NCI-H345 (cell line): ENCODE results near the gene ZFPL1.

ENCODE experiments used
- DNase-seq: peaks from one replicate; lab custom pipeline; 2025; lab: John Stamatoyannopoulos, UW

Gene ZFPL1

GRCh38 chr11:65059959-65060824 lies 23.8 kb upstream of the ZFPL1 start:
- no peak for DNase-seq

GRCh38 chr11:65060913-65061408 lies 23.1 kb upstream of the ZFPL1 start:
- DNase-seq = no peak

GRCh38 chr11:65063532-65063931 lies 20.5 kb upstream of the ZFPL1 start:
- no peak for DNase-seq

- no peak for DNase-seq
Observed at GRCh38 chr11:65064847-65065240, 19.2 kb upstream of the ZFPL1 start.

GRCh38 chr11:65065851-65066250 lies 18.2 kb upstream of the ZFPL1 start:
- no peak for DNase-seq

- peak; percentile 41 for DNase-seq
Observed at GRCh38 chr11:65066315-65066714, 17.7 kb upstream of the ZFPL1 start.

- DNase-seq = peak; percentile 85
Observed at GRCh38 chr11:65066805-65067291, 17.2 kb upstream of the ZFPL1 start.

- no peak for DNase-seq
Observed at GRCh38 chr11:65067446-65067845, 16.6 kb upstream of the ZFPL1 start.

- DNase-seq = no peak
Observed at GRCh38 chr11:65069217-65069616, 14.8 kb upstream of the ZFPL1 start.

GRCh38 chr11:65071907-65072630 lies 12.0 kb upstream of the ZFPL1 start:
- no peak for DNase-seq

GRCh38 chr11:65072631-65072966 lies 11.4 kb upstream of the ZFPL1 start:
- no peak for DNase-seq

GRCh38 chr11:65077451-65077850 lies 6.6 kb upstream of the ZFPL1 start:
- no peak for DNase-seq

GRCh38 chr11:65078151-65078550 lies 5.9 kb upstream of the ZFPL1 start:
- peak; percentile 46 for DNase-seq

- DNase-seq = no peak
Observed at GRCh38 chr11:65078786-65079342, 5.2 kb upstream of the ZFPL1 start.

GRCh38 chr11:65083134-65083833 lies 738 bp upstream of the ZFPL1 start:
- no peak for DNase-seq

GRCh38 chr11:65084598-65085375 lies 765 bp downstream of the ZFPL1 start:
- no peak for DNase-seq

GRCh38 chr11:65085446-65085845 lies 1.4 kb downstream of the ZFPL1 start:
- no peak for DNase-seq

- no peak for DNase-seq
Observed at GRCh38 chr11:65086809-65087208, 2.8 kb downstream of the ZFPL1 start.

- no peak for DNase-seq
Observed at GRCh38 chr11:65087216-65087615, 3.2 kb downstream of the ZFPL1 start.

- no peak for DNase-seq
Observed at GRCh38 chr11:65087827-65088226, 3.8 kb downstream of the ZFPL1 start.

- DNase-seq = no peak
Observed at GRCh38 chr11:65089621-65090020, 5.6 kb downstream of the ZFPL1 start.
